ENCODE data around the gene UAP1L1.

GRCh38 chr9:137057545-137057944 is 19.8 kb upstream of the UAP1L1 start:
- TF ChIP-seq CTCF (IDR thresholded peaks at IDR 0.05; ENCODE audit: control extremely low read depth in 1 of 3, insufficient read depth in 1 of 3, low read depth in 1 of 3, low read length in 3 of 3) (no peak), ASH2L (IDR thresholded peaks at IDR 0.05; ENCODE audit: low read length) (no peak), EZH2 (IDR thresholded peaks at IDR 0.05; ENCODE audit: low read depth, low read length, severe bottlenecking) (no peak), POLR2A (IDR thresholded peaks at IDR 0.05; ENCODE audit: control extremely low read depth in 1 of 2, low read depth in 2 of 2, low read length in 2 of 2) (no peak), RAD21 (IDR thresholded peaks at IDR 0.05 in 1 of 2, conservative IDR thresholded peaks at IDR 0.05 in 1 of 2; ENCODE audit: low read depth in 2 of 2, low read length in 2 of 2) (no peak), POLR2AphosphoS5 (IDR thresholded peaks at IDR 0.05; ENCODE audit: low read depth, low read length) (no peak), EP300 (IDR thresholded peaks at IDR 0.05; ENCODE audit: borderline replicate concordance in 1 of 2, low read depth in 2 of 2, low read length in 2 of 2) (no peak), JUN (IDR thresholded peaks at IDR 0.05; ENCODE audit: low read depth, low read length) (no peak), MAX (IDR thresholded peaks at IDR 0.05) (no peak), MAFK (IDR thresholded peaks at IDR 0.05; ENCODE audit: low read depth, low read length) (no peak), BRCA1 (IDR thresholded peaks at IDR 0.05; ENCODE audit: low read depth, low read length) (no peak), RXRA (IDR thresholded peaks at IDR 0.05; ENCODE audit: insufficient read depth, low read depth, low read length) (no peak)
